MCF 10A (cell line): ENCODE data around the gene NOL6. TPM values are rescaled to one million over a fixed set of nuclear protein-coding genes. Genes with fewer than 3 reads are reported as not detected.

Source experiments
- BruUV-seq: library from RNA; stranded (reverse); fragments of 400-500 nt; replicated peaks from 2 replicates; lab custom pipeline; 2021; lab: Mats Ljungman, UMichigan
- CTCF ChIA-PET: fragments of 300-600 bp; sonication (Branson Sonifier 250); formaldehyde crosslinking; extraction: SDS; loops from one replicate; lab custom pipeline; 2021; ENCODE audit warnings: antibody characterized with exemption, inconsistent platforms; lab: Yijun Ruan, JAX
- POLR2A ChIA-PET: fragments of 300-600, 350-650 bp; sonication (Branson Sonifier 250); formaldehyde crosslinking; extraction: SDS; loops from one replicate; lab custom pipeline; 2020; ENCODE audit warnings: antibody characterized with exemption, inconsistent platforms; lab: Yijun Ruan, JAX
- DNase-seq: peaks from one replicate; pipeline ENCODE4 v3.0.0-alpha.2; 2018; ENCODE audit not compliant: unreplicated experiment
- H3K27ac Mint-ChIP-seq: one replicate; pipeline ENCODE4 v1.8.0; 2022; ENCODE audit warnings: mild to moderate bottlenecking, low read depth, mixed read lengths; ENCODE audit not compliant: unreplicated experiment
- H3K27me3 Mint-ChIP-seq: one replicate; pipeline ENCODE4 v1.8.0; 2022; ENCODE audit warnings: mixed read lengths; ENCODE audit not compliant: insufficient read depth, unreplicated experiment
- H3K36me3 Mint-ChIP-seq: one replicate; pipeline ENCODE4 v1.8.0; 2022; ENCODE audit warnings: mild to moderate bottlenecking, moderate library complexity, mixed read lengths; ENCODE audit not compliant: insufficient read depth, unreplicated experiment
- H3K4me1 Mint-ChIP-seq: one replicate; pipeline ENCODE4 v1.8.0; 2022; ENCODE audit warnings: mixed read lengths; ENCODE audit not compliant: insufficient read depth, unreplicated experiment
- H3K4me3 Mint-ChIP-seq: one replicate; pipeline ENCODE4 v1.8.0; 2022; ENCODE audit warnings: mild to moderate bottlenecking, moderate library complexity, mixed read lengths; ENCODE audit not compliant: unreplicated experiment
- H3K9me3 Mint-ChIP-seq: one replicate; pipeline ENCODE4 v1.8.0; 2022; ENCODE audit warnings: mixed read lengths; ENCODE audit not compliant: unreplicated experiment
- intact Hi-C: fragments of 100-400 bp; cut with micrococcal nuclease; formaldehyde crosslinking; loops from 2 replicates; pipeline ENCODE4 v1.14.1; 2022
- total RNA-seq: library from RNA; stranded (reverse); gene quantifications from 2 replicates; pipeline ENCODE4 v1.2.3, GENCODE V29; 2022
- TF ChIP-seq, protein P1 (sequence below): fragments of 200-600 bp; IDR thresholded peaks from one replicate; pipeline ENCODE4 v1.8.0; 2022; ENCODE audit warnings: antibody characterized with exemption, mild to moderate bottlenecking; ENCODE audit not compliant: unreplicated experiment

The NOL6 gene
- total RNA-seq, 1 experiment from 2014 or later = 48.6 TPM

DNA sequence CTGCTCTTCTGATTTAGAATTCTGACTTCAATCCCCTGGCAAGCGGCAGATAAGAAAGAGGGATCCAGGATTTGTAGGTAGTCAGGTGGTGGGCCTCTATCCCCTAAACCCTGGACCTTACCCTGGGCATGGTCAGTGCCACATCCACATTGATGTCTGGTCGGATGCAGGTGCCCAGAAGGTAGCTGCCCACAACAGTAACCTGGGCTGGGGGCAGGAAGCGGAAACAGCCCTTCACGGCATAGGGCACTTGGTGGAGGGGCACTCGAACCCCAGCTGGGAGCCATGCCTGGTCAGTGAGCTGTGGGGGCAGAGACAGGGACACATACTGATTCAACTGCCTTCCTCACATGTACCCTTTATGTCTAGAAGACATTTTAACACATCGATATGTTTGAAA, 3.8 kb downstream of the NOL6 start:
- ChIA-PET POLR2A (interaction anchor here (0.6 to 1.0 kb wide), 2 partner anchors 27 to 189 kb away, joined by 3 read pairs; no protein-coding TSS in a partner anchor), CTCF (interaction anchor here (0.7 to 5.0 kb wide), 7 partner anchors 17 to 244 kb away, joined by 4 to 63 read pairs (median 4); partner anchors contain the start of gene AQP3)
- no peaks in the 10 kb centered on the region for H3K9me3 Mint-ChIP-seq
- TF ChIP-seq, protein P1, sequence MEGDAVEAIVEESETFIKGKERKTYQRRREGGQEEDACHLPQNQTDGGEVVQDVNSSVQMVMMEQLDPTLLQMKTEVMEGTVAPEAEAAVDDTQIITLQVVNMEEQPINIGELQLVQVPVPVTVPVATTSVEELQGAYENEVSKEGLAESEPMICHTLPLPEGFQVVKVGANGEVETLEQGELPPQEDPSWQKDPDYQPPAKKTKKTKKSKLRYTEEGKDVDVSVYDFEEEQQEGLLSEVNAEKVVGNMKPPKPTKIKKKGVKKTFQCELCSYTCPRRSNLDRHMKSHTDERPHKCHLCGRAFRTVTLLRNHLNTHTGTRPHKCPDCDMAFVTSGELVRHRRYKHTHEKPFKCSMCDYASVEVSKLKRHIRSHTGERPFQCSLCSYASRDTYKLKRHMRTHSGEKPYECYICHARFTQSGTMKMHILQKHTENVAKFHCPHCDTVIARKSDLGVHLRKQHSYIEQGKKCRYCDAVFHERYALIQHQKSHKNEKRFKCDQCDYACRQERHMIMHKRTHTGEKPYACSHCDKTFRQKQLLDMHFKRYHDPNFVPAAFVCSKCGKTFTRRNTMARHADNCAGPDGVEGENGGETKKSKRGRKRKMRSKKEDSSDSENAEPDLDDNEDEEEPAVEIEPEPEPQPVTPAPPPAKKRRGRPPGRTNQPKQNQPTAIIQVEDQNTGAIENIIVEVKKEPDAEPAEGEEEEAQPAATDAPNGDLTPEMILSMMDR = no peak
- H3K27me3 Mint-ChIP-seq = no peaks in the 10 kb centered on the region
- peaks cover 45% of the 10 kb centered on the region for H3K36me3 Mint-ChIP-seq
- no peak for DNase-seq
- no peak overlapping the region for H3K4me3 Mint-ChIP-seq
- H3K4me1 Mint-ChIP-seq = peaks cover 10% of the 10 kb centered on the region
- BruUV-seq = no TSS peak
- intact Hi-C loops = loop anchor here (5.0 kb wide), 1 partner anchor 243 kb away; no protein-coding TSS in a partner anchor
- peak overlapping the region; percentile 23 for H3K27ac Mint-ChIP-seq

DNA sequence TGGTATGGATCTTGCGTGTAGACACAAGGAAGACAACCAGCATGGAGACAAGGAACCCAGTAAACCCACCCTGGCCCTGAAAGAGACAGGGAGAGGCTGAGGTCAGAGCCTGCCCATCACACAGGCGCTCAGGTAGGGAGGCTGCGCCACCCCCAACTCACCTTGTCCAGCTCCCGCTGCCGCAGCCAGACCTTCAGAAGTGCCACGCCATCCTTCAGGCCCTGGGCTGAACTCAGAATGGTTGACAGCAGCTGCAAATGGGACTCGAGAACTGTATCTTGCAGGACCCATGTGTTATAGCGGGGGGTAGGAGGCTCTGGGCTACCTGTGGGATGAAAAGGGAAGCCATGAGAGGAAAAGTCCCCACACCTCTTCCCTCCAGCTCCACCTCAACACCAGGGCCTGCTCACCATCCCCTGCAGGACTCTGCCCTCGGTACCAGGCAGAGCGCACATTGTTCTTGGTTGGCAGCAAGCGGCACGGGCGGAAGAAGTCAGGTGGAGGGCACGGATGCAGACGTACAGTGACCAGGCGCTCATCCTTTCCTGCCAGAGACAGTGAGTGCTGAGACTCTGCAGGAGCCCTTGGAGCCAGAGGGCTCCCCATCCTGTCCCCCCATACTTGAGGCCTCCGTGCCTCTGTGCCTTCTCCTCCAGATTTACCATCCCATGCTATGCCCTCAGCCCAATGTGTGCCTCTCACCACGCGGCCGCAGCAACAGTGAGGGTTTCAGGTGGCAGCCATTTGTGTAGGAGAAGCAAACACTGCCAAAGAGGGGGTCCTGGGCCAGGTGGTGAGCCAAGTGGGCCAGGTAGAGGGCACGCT, 4.7 kb downstream of the NOL6 start:
- H3K9me3 Mint-ChIP-seq = no peaks in the 10 kb centered on the region
- TF ChIP-seq, protein P1 = no peak
- no peak overlapping the region for H3K4me3 Mint-ChIP-seq
- ChIA-PET CTCF (interaction anchor here (1.0 to 7.4 kb wide), 4 partner anchors 60 to 243 kb away, joined by 4 to 114 read pairs (median 34); partner anchors contain the start of gene AQP7), POLR2A (interaction anchor here (0.6 kb wide), 1 partner anchor 188 kb away, joined by 3 read pairs; no protein-coding TSS in a partner anchor)
- peak overlapping the region; percentile 23 for H3K27ac Mint-ChIP-seq
- H3K27me3 Mint-ChIP-seq = no peaks in the 10 kb centered on the region
- DNase-seq = no peak
- H3K36me3 Mint-ChIP-seq = peaks cover 54% of the 10 kb centered on the region
- intact Hi-C loops = loop anchor here (5.0 kb wide), 1 partner anchor 242 kb away; no protein-coding TSS in a partner anchor
- H3K4me1 Mint-ChIP-seq = peaks cover 10% of the 10 kb centered on the region
- BruUV-seq = no TSS peak

DNA sequence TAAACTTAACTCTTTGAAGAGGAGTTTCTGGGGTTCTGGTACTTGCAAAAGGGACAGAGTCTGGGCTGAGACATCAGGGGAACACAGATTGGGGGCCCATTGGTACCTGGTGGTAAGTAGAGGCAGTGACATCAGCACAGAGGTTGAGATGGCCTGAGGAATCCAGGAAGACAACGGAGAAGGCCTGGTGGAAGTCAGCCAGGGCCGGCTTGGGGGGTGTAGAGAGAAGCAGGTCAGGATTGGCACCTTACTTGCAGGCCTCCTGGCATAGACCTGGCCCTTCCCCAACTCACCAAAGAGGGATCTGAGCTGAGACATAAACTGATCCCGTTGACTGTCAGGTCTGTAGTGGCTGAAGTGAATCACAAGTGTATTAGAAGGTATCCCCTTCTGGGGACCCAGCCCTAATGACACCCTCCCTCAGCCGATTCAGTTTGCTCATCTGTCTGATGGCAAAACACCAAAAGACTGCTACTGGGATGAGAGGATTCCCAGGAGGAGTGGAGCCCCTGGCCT, 5.5 kb downstream of the NOL6 start:
- TF ChIP-seq, protein P1 = no peak
- DNase-seq = no peak
- ChIA-PET POLR2A (no interaction called here), CTCF (interaction anchor here (0.6 to 7.4 kb wide), 11 partner anchors 17 to 94 kb away, joined by 3 to 114 read pairs (median 11); partner anchors contain the start of genes AQP3 and AQP7)
- no peak overlapping the region for H3K4me3 Mint-ChIP-seq
- H3K27me3 Mint-ChIP-seq = no peaks in the 10 kb centered on the region
- no peaks in the 10 kb centered on the region for H3K9me3 Mint-ChIP-seq
- H3K36me3 Mint-ChIP-seq = peaks cover 59% of the 10 kb centered on the region
- H3K27ac Mint-ChIP-seq = no peak overlapping the region
- peaks cover 10% of the 10 kb centered on the region for H3K4me1 Mint-ChIP-seq
- intact Hi-C loops = loop anchor here (5.0 kb wide), 1 partner anchor 241 kb away; no protein-coding TSS in a partner anchor
- no TSS peak for BruUV-seq

DNA sequence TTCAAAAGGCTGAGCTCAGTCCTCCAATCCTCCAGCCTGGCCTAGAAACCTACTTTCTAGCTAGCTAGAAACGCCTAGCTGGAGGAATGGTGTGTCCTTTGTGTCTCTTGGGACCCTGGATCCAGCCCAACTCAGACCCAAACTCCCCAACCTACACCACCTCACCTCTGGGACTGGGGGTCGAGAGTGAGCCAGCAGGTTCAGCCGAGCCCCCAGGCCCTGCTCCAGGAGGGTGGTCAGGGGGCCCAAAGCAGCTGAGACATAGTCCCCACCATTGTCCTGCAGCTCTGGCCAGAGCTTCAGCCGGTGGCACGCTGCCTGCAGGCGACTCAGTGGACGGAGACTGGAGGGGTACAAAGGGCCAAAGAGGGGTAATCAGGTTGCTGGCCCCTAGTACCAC, 6.2 kb downstream of the NOL6 start:
- peaks cover 67% of the 10 kb centered on the region for H3K36me3 Mint-ChIP-seq
- BruUV-seq = no TSS peak

More for the DNA sequence above, 6.2 kb downstream of the NOL6 start:
- Mint-ChIP-seq H3K4me1 (peaks cover 10% of the 10 kb centered on the region), H3K27ac (no peak overlapping the region), H3K4me3 (no peak overlapping the region), H3K27me3 (no peaks in the 10 kb centered on the region), H3K9me3 (no peaks in the 10 kb centered on the region)
- no peak for DNase-seq
- ChIA-PET CTCF (interaction anchor here (0.6 to 7.4 kb wide), 26 partner anchors 9 to 1214 kb away, joined by 3 to 114 read pairs (median 5); partner anchors contain the start of genes AQP3 and AQP7), POLR2A (interaction anchor here (1.9 kb wide), 1 partner anchor 63 kb away, joined by 13 read pairs; no protein-coding TSS in a partner anchor)
- TF ChIP-seq, protein P1 = no peak
- intact Hi-C loops = loop anchor here (5.0 kb wide), 1 partner anchor 240 kb away; no protein-coding TSS in a partner anchor
